ENCODE measurements around the gene ERBB4.

GRCh38 chr2:211673133-211673905 is 865.3 kb downstream of the ERBB4 start:
- TF ChIP-seq, protein P1, sequence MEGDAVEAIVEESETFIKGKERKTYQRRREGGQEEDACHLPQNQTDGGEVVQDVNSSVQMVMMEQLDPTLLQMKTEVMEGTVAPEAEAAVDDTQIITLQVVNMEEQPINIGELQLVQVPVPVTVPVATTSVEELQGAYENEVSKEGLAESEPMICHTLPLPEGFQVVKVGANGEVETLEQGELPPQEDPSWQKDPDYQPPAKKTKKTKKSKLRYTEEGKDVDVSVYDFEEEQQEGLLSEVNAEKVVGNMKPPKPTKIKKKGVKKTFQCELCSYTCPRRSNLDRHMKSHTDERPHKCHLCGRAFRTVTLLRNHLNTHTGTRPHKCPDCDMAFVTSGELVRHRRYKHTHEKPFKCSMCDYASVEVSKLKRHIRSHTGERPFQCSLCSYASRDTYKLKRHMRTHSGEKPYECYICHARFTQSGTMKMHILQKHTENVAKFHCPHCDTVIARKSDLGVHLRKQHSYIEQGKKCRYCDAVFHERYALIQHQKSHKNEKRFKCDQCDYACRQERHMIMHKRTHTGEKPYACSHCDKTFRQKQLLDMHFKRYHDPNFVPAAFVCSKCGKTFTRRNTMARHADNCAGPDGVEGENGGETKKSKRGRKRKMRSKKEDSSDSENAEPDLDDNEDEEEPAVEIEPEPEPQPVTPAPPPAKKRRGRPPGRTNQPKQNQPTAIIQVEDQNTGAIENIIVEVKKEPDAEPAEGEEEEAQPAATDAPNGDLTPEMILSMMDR (IDR thresholded peaks at IDR 0.05), result no peak
- TF ChIP-seq EP300 (IDR thresholded peaks at IDR 0.05) (no peak), POLR2A (IDR thresholded peaks at IDR 0.05) (no peak)
